Heart right ventricle (tissue), 16 donors: Measurements from ENCODE around the gene EGFL7. TPM values are rescaled to one million over a fixed set of nuclear protein-coding genes. Genes with fewer than 3 reads are reported as not detected.
A peak's percentile ranks its signal among the peaks of the same experiment; 100 is the strongest.

ENCODE experiments used
- ATAC-seq, 8 donors: fragments of 200-7000 bp; cut with Tn5 transposase; one replicate each; pipeline ENCODE4 v1.9.1; 2020; ENCODE audit warnings: mild to moderate bottlenecking in 8 of 8, moderate library complexity in 8 of 8, moderate number of reproducible peaks in 1 of 8
- DNase-seq, 2 donors: peaks; one replicate each; pipeline ENCODE4 v3.0.0-alpha.2; 2020
- H3K27ac ChIP-seq, 10 donors: fragments of 200-600 bp; sonication (generic) in 2 of 10; one replicate each; pipeline versions ENCODE4 v1.5.0 to v1.8.0; 2020 to 2022; ENCODE audit warnings: mild to moderate bottlenecking in 3 of 10
- H3K27me3 ChIP-seq, 7 donors: fragments of 200-600 bp; one replicate each; pipeline ENCODE4 v1.8.0; 2021 to 2022; ENCODE audit warnings: mild to moderate bottlenecking in 2 of 7
- H3K36me3 ChIP-seq, 9 donors: fragments of 200-600 bp; sonication (generic) in 1 of 9; one replicate each; pipeline versions ENCODE4 v1.5.0 to v1.8.0; 2020 to 2022; ENCODE audit warnings: mild to moderate bottlenecking in 2 of 9
- H3K4me1 ChIP-seq, 9 donors: fragments of 200-600 bp; sonication (generic) in 1 of 9; one replicate each; pipeline versions ENCODE4 v1.5.0 to v1.8.0; 2020 to 2022; ENCODE audit warnings: mild to moderate bottlenecking in 4 of 9
- H3K4me3 ChIP-seq, 10 donors: fragments of 200-600 bp; sonication (generic) in 2 of 10; one replicate each; pipeline versions ENCODE4 v1.5.0 to v1.8.0; 2020 to 2022; ENCODE audit warnings: mild to moderate bottlenecking in 7 of 10, moderate library complexity in 2 of 10
- H3K9me3 ChIP-seq, 11 donors: fragments of 200-600 bp in 10 of 11; sonication (generic) in 2 of 11; one replicate each; pipeline versions ENCODE4 v1.5.0 to v1.8.0; 2013 to 2022; ENCODE audit warnings: mild to moderate bottlenecking in 2 of 11, control low read depth in 1 of 11, moderate library complexity in 1 of 11
- WGBS, 2 donors: extraction: QIAGEN DNeasy Blood & Tissue Kit; methylation state at CpG; one replicate each; pipeline ENCODE4 v1.1.7; 2013; ENCODE audit warnings: inconsistent platforms in 1 of 2; 5-methylcytosine and 5-hydroxymethylcytosine counted together
- intact Hi-C, 10 donors: fragments of 100-400 bp; cut with DNase I; formaldehyde crosslinking; loops; one replicate each; pipeline versions ENCODE4 v1.11.1 to v1.14.2; 2022
- polyA plus RNA-seq, 2 donors: library from polyadenylated mRNA; stranded (reverse); fragments of 200-250 nt; gene quantifications; one replicate each; pipeline ENCODE4 v1.2.3, GENCODE V29; 2013
- total RNA-seq, 10 donors: library from RNA; stranded (reverse); fragmentation: NEBNext Ultra II Directional in 3 of 10; extraction: Animal tissue kit (Norgen Biotek cat#: 25700) in 3 of 10; gene quantifications; one replicate each; pipeline versions ENCODE4 v1.2.1 to v1.2.4, GENCODE V29; 2021 to 2023
- TF ChIP-seq, protein P1 (sequence below), 9 donors: fragments of 200-600 bp; sonication (generic) in 2 of 9; IDR thresholded peaks; one replicate each; pipeline versions ENCODE4 v1.5.0 to v1.8.0; 2021 to 2022; ENCODE audit warnings: antibody characterized with exemption in 9 of 9, mild to moderate bottlenecking in 5 of 9, moderate library complexity in 1 of 9
- donor health status: Arrhythmogenic right ventricular cardiomyopathy.
- donor health status: ischemic (EF 13 %, LVEDD 7.1; RV severe dilation, severe dysfunction).
- donor health status: healthy with polysubstance abuse.
- donor health status: DM: no; HTN: yes; CAD: no.
- donor health status: DM: no; HTN: no; CAD: no.
- donor health status: ischemic (EF 25% LVEDD 6.9; RV normal size, moderate dysfunction).
- donor health status: ischemic (EF 25% LVEDD 5.7; RV mildly dilated, moderate dysfunction).
- donor health status: healthy.
- donor health status: DM: yes; HTN: yes; CAD: no.
- donor health status: Ischemic cardiomyopathy.
- donor health status: ischemic (EF 35%, LVEDD 5.7; RV mildly dilated, moderate dysfunction).
- donor health status: nonischemic (EF 11% LVEDD 7.7; RV severe dilation, severe dysfunction).
- donor health status: DM: yes; HTN: yes; CAD: no.
- donor health status: PGD.
- donor health status: ischemic (EF 29% LVEDD 5.4; RV normal size, mild dysfunction).
- donor health status: nonischemic (EF 23%, LVEDD 6.1; RV moderate dilation, normal function).

Gene EGFL7
- total and polyA plus RNA-seq, 12 donors: 68.6 to 377 (median 101) TPM

DNA sequence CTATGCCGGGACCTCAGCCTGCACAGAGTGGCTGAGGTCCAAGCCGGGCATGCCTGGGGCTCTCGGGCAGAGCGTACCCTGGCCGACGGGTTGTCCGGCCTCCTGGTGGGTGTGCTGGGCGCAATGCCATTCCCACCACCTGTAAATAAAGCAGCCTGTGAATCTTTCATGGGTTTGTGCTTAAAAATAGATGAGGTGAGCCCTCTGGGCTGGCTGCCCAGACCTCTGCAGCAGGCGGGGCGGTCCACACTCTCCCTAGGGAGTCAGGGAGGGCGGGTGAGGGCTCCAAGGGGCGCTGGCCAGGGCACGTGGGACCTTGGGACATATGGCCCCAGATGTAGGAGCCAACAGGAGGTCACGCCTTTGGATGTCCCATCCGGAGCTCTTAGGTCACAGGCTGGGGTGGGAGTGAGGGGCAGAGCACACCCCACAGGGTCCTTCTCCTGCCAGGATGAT, 28.1 kb downstream of the EGFL7 start:
- H3K9me3 ChIP-seq: no peaks in the 10 kb centered on the region
- TF ChIP-seq, protein P1, sequence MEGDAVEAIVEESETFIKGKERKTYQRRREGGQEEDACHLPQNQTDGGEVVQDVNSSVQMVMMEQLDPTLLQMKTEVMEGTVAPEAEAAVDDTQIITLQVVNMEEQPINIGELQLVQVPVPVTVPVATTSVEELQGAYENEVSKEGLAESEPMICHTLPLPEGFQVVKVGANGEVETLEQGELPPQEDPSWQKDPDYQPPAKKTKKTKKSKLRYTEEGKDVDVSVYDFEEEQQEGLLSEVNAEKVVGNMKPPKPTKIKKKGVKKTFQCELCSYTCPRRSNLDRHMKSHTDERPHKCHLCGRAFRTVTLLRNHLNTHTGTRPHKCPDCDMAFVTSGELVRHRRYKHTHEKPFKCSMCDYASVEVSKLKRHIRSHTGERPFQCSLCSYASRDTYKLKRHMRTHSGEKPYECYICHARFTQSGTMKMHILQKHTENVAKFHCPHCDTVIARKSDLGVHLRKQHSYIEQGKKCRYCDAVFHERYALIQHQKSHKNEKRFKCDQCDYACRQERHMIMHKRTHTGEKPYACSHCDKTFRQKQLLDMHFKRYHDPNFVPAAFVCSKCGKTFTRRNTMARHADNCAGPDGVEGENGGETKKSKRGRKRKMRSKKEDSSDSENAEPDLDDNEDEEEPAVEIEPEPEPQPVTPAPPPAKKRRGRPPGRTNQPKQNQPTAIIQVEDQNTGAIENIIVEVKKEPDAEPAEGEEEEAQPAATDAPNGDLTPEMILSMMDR (IDR thresholded peaks at IDR 0.05): no peak
- H3K4me1 ChIP-seq: peaks cover 17 to 84% (median 48%) of the 10 kb centered on the region in 9 donors
- ATAC-seq (peak in 7 of 8 donors; percentile 22 to 69 (median 60)), DNase-seq (peak; percentile 77 to 79)
- intact Hi-C loops: loop anchor here in 4 of 10 donors (5.0 to 10.0 kb wide), 3 partner anchors 46 to 204 kb away; no protein-coding TSS in a partner anchor
- H3K4me3 ChIP-seq: no peak overlapping the region
- H3K36me3 ChIP-seq: no peaks in the 10 kb centered on the region
- 24 to 32% methylated on average over 15 of the region's 15 CpGs for WGBS, 2 donors
- H3K27me3 ChIP-seq: no peaks in the 10 kb centered on the region
- H3K27ac ChIP-seq: peak overlapping the region; percentile 65 to 96 (median 92)

DNA sequence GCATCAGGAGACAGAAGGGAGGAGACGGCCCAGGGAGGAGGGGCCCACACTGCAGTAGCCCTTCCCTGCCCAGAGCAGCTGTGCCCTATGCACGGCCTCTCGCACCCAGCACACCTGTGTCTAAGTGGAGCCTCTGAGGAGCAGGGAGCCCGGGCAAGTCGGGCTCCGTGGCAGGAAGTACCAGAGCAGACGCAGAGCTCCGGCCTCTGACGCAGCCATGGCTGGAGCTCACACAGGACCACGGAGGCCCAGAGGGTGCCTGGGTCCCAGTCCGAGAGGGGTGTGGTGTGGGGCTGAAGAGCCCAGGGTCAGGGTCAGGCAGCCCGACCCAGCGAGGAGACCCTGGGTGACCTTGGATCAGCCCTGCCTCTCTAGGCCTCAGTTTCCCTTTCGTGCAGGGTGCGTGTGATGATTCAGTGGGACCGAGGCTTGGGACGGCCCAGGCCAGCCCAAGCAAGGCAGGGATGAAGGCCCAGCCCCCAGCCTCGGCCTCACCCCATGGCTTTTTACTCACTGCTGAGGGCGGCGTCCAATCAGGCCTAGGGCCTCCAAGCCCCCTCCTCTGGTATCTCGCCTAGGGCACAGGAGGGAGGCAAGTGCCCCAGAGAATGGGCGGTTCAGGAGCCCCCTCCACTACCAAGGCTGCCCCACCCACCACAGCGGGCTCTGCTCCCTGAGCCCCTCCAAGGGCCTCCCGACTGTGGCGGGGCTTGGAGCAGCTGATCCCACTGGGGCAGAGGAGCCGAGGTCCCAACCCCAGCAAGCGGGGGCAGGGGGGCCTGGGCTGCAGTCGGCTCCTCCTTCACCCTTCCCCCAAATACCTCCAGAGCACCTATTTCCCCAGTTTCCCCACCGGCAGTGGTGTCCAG, 28.8 kb downstream of the EGFL7 start:
- H3K27ac ChIP-seq: peak overlapping the region in 7 of 10 donors; percentile 76 to 96 (median 93)
- no peaks in the 10 kb centered on the region for H3K27me3 ChIP-seq
- H3K4me1 ChIP-seq: peaks cover 14 to 77% (median 41%) of the 10 kb centered on the region in 9 donors
- H3K9me3 ChIP-seq: no peaks in the 10 kb centered on the region
- H3K4me3 ChIP-seq: no peak overlapping the region
- no peaks in the 10 kb centered on the region for H3K36me3 ChIP-seq
- DNase-seq (no peak), ATAC-seq (peak in 2 of 8 donors; percentile 4 to 6)
- TF ChIP-seq, protein P1 (IDR thresholded peaks at IDR 0.05): no peak
- intact Hi-C loops: loop anchor here in 4 of 10 donors (5.0 to 10.0 kb wide), 3 partner anchors 47 to 204 kb away; no protein-coding TSS in a partner anchor
- WGBS, 2 donors: 83 to 91% methylated on average over 28 to 29 of the region's 29 CpGs

DNA sequence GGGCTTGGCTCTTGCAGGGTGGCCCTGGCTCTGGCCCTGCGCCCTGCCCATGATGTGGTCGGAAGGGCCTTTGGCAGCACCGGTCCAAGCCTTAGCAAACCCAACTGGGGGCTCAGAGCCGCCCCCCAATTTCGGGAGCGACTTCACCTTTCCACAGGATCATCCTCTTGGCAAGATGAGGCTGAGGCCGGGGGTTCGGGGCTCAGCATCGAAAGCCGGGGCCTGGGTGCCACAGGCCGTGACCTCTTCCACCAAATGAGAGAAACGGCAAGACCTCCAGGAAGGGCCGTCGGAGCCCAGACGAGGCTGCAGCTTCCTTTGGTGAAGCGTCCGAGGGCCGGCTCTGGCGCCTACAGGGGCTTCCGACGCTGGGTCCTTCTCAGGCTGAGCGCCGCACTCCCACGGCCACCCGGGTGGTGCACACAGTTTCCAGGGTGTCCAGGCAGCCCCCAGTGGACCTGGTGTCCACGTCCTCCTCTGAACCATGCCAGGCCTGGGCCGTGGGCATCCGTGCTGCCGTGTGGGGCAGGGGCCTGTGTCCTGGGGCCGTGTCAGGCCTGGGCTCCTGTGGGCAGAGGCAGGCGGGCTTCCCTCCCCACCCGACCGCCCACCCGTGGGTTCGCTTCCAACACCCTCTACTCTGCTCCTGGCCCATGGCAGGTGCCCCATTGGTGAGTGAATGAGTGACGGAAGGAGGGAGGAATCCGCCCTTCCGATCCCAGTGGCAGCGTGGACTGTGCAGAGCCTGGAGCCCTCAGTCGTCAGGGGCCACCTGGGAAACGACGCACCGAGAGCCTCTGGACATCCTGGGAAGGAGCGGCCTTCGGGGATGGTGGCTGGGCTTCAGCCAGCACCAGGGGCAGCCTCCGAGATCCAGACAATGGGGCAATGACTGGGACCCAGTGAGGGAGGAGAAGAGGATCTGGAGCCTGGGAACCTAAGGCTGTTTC, 29.7 kb downstream of the EGFL7 start:
- TF ChIP-seq, protein P1 (IDR thresholded peaks at IDR 0.05): no peak
- Histone ChIP-seq H3K27me3 (no peaks in the 10 kb centered on the region), H3K27ac (peak overlapping the region in 1 of 10 donors; percentile 76), H3K4me1 (peaks cover 14 to 77% (median 46%) of the 10 kb centered on the region in 9 donors), H3K36me3 (no peaks in the 10 kb centered on the region), H3K9me3 (no peaks in the 10 kb centered on the region), H3K4me3 (no peak overlapping the region)
- intact Hi-C loops: loop anchor here in 4 of 10 donors (5.0 to 10.0 kb wide), 3 partner anchors 48 to 205 kb away; no protein-coding TSS in a partner anchor
- ATAC-seq (no peak), DNase-seq (no peak)
- WGBS, 2 donors: 86 to 89% methylated on average over 46 of the region's 46 CpGs

DNA sequence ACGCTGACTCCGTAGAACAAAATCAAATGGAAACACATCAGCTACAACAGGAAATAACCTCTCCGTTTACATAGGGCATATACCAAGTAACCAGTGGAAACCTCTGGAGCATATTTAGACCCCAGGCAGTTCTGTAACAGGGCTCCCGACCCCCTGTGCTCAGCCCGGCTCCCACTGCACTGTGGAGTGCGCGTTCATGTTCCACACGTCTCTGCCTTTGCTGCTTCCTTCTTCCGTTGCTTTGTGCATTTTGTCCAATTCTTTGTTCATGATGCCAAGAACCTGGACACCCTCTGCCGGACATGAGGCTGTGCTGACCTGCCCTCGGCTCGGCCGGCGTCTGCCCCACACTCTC, 30.4 kb downstream of the EGFL7 start:
- DNase-seq: no peak
- H3K27ac ChIP-seq: no peak overlapping the region
- intact Hi-C loops: loop anchor here in 4 of 10 donors (5.0 to 10.0 kb wide), 3 partner anchors 48 to 206 kb away; no protein-coding TSS in a partner anchor
- H3K4me3 ChIP-seq: no peak overlapping the region
- no peak for ATAC-seq
- no peaks in the 10 kb centered on the region for H3K9me3 ChIP-seq
- peaks cover 10 to 75% (median 45%) of the 10 kb centered on the region in 9 donors for H3K4me1 ChIP-seq
- TF ChIP-seq, protein P1 (IDR thresholded peaks at IDR 0.05): no peak
- no peaks in the 10 kb centered on the region for H3K27me3 ChIP-seq
- 63 to 78% methylated on average over 14 of the region's 14 CpGs for WGBS, 2 donors
- no peaks in the 10 kb centered on the region for H3K36me3 ChIP-seq
